ENCODE data around the gene DYNC2I2. TPM values are rescaled to one million over a fixed set of nuclear protein-coding genes. Genes with fewer than 3 reads are reported as not detected.

DYNC2I2 gene
- total RNA-seq, 1 donor from 2014 or later: 45.9 TPM

GRCh38 chr9:128684065-128684324 lies 27.3 kb upstream of the DYNC2I2 start:
- Mint-ChIP-seq H3K27me3 (ENCODE audit: insufficient read depth, low read depth) (peaks cover 6% of the 10 kb centered on the region), H3K36me3 (no peaks in the 10 kb centered on the region), H3K9me3 (no peaks in the 10 kb centered on the region), H3K4me3 (peak overlapping the region; percentile 95), H3K4me1 (peaks cover 50% of the 10 kb centered on the region), H3K27ac (peak overlapping the region; percentile 89)
- peaks cover 33% of the 10 kb centered on the region for H4K20me1 ChIP-seq (ENCODE audit: low read depth)
- H3K27me3 ChIP-seq: no peaks in the 10 kb centered on the region
- peaks cover 34% of the 10 kb centered on the region for H3K4me1 ChIP-seq
- H3K4me3 ChIP-seq: peak overlapping the region; percentile 88
- peaks cover 51% of the 10 kb centered on the region for H3K79me2 ChIP-seq (ENCODE audit: low read depth)
- peaks cover 52% of the 10 kb centered on the region for H3F3A ChIP-seq (ENCODE audit: low read depth)
- H2AFZ ChIP-seq (replicated peaks): no peak overlapping the region
- DNase-seq (ENCODE audit: low spot score): no peak
- no peak for TF ChIP-seq CTCF (IDR thresholded peaks at IDR 0.05)
- no peak for TF ChIP-seq EZH2 (IDR thresholded peaks at IDR 0.05)
- no peak for TF ChIP-seq EZH2phosphoT487 (IDR thresholded peaks at IDR 0.05)
- no peaks in the 10 kb centered on the region for H3K9me3 ChIP-seq (ENCODE audit: low read depth)
- H3K4me2 ChIP-seq: peak overlapping the region; percentile 92
- peak overlapping the region; percentile 86 for H3K27ac ChIP-seq
- H3K9ac ChIP-seq: peak overlapping the region; percentile 62
- H3K36me3 ChIP-seq: no peaks in the 10 kb centered on the region

- Histone ChIP-seq H3K79me2 (ENCODE audit: low read depth) (peaks cover 49% of the 10 kb centered on the region), H3K27ac (peak overlapping the region; percentile 91), H2AFZ (replicated peaks) (peak overlapping the region; percentile 65), H3K36me3 (no peaks in the 10 kb centered on the region), H3F3A (ENCODE audit: low read depth) (peaks cover 49% of the 10 kb centered on the region), H3K9ac (peak overlapping the region; percentile 62), H3K4me3 (peak overlapping the region; percentile 88), H3K27me3 (no peaks in the 10 kb centered on the region), H3K9me3 (ENCODE audit: low read depth) (no peaks in the 10 kb centered on the region), H4K20me1 (ENCODE audit: low read depth) (peaks cover 33% of the 10 kb centered on the region), H3K4me1 (peaks cover 34% of the 10 kb centered on the region), H3K4me2 (peak overlapping the region; percentile 92)
- Mint-ChIP-seq H3K27ac (peak overlapping the region; percentile 89), H3K27me3 (ENCODE audit: insufficient read depth, low read depth) (peaks cover 5% of the 10 kb centered on the region), H3K4me3 (peak overlapping the region; percentile 95), H3K9me3 (no peaks in the 10 kb centered on the region), H3K36me3 (no peaks in the 10 kb centered on the region), H3K4me1 (peaks cover 50% of the 10 kb centered on the region)
- TF ChIP-seq CTCF (IDR thresholded peaks at IDR 0.05) (no peak), EZH2phosphoT487 (IDR thresholded peaks at IDR 0.05) (no peak), EZH2 (IDR thresholded peaks at IDR 0.05) (no peak)
- peak; percentile 94 for DNase-seq (ENCODE audit: low spot score)
These were observed 26.9 kb upstream of the DYNC2I2 start for GRCh38 chr9:128683340-128684064.

- H3K27me3 ChIP-seq: no peaks in the 10 kb centered on the region
- Mint-ChIP-seq H3K9me3 (no peaks in the 10 kb centered on the region), H3K4me1 (peaks cover 2% of the 10 kb centered on the region), H3K4me3 (peak overlapping the region; percentile 22), H3K27me3 (ENCODE audit: insufficient read depth, low read depth) (peaks cover 2% of the 10 kb centered on the region), H3K27ac (no peak overlapping the region), H3K36me3 (no peaks in the 10 kb centered on the region)
- H3K36me3 ChIP-seq: no peaks in the 10 kb centered on the region
- no peaks in the 10 kb centered on the region for H3K9me3 ChIP-seq (ENCODE audit: low read depth)
- no peaks in the 10 kb centered on the region for H4K20me1 ChIP-seq (ENCODE audit: low read depth)
- H3K4me2 ChIP-seq: no peak overlapping the region
- no peaks in the 10 kb centered on the region for H3K4me1 ChIP-seq
- H3K79me2 ChIP-seq (ENCODE audit: low read depth): no peaks in the 10 kb centered on the region
- H3K9ac ChIP-seq: no peak overlapping the region
- H2AFZ ChIP-seq (replicated peaks): no peak overlapping the region
- TF ChIP-seq EZH2 (IDR thresholded peaks at IDR 0.05): no peak
- no peak for TF ChIP-seq EZH2phosphoT487 (IDR thresholded peaks at IDR 0.05)
- TF ChIP-seq CTCF (IDR thresholded peaks at IDR 0.05): no peak
- H3K4me3 ChIP-seq: no peak overlapping the region
- no peak overlapping the region for H3K27ac ChIP-seq
- no peak for DNase-seq (ENCODE audit: low spot score)
- H3F3A ChIP-seq (ENCODE audit: low read depth): peaks cover 2% of the 10 kb centered on the region
These were observed 21.1 kb upstream of the DYNC2I2 start for GRCh38 chr9:128677794-128678193.

Measured in neural progenitor cell (in vitro differentiated cells).